HG02885 (cell line): ENCODE data around the gene TOX3.

Experiments used
- ATAC-seq: cut with Tn5 transposase; IDR thresholded peaks from one replicate; pipeline ENCODE4 v1.9.1; 2021; ENCODE audit warnings: mild to moderate bottlenecking; ENCODE audit not compliant: unreplicated experiment, poor library complexity

The TOX3 gene

DNA sequence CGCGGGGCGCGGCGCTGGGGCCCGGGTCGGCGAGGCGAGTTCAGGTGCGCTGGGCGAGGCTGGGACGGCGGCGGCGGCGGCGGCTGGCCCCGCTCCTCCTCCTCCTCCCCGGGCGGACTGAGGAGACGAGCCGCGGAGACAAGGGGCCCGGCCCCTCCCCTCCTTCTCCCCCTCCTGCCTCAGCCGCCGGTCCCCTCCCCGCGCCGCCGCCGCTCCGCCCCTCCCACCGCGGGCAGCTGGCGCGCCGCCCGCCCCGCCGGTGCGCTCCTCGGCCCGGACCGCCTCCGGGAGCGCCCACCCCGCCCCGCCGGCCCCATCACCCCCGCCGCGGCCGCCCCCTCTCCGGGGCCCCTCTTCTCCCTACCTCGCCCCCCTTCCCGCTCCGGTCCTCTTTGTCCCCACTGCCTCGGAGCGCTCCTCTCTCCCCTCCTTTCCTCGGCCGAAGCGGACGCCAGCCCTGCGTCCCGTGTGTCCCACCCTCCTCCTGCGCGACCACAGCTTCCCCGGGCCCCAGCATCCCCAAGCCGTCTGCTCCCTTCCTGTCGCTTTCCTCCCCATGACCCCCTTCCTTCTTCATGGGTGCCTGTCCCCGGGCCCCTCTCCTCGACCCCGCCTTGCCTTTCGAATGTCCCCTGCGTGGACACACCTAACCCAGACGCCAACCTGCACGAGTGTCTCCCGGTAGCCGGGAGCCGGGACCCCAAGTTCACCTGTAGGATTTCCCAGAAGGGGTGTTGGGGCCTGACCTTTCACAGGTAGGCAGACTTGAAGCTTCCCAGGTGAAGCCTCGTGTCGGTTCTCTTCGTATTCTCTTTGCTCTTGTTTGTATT is at the start of gene TOX3:
Gene TOX3 (minus strand): TSS at position 140 of the 830 bp plus-strand sequence. CDS start 420 bp downstream, outside the sequence.
- no peak for ATAC-seq

GRCh38 chr16:52592778-52593177 is 45.8 kb upstream of the TOX3 start:
- ATAC-seq = no peak

DNA sequence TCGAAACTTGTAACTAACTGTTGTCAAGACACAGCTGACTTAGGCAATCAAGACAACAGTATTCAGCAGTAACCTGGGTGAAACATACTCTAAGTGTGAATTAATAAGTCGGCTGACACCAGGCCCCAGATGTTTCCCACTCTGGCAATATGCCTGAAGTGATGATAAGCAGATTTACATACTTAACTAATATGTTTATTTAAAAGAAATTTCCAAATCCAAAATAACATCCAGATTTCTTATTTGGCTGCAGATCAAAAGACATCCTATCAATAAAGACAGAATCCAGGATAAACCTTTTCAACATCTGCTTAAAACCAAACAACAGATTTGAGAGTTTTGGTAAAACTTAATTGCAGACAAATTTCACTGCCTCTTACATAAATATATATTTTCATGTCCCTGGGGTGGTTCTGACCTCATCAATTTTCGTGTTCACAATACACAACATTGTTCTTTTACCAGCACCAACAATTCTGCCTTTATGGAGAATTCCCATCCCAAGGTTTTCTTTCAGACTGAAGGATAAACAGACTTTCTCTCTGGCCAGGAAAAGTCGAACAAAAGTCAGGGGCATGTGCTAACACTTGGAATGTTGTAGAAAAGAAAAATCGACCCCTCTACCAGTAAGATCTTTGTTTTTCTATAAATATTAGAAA is 45.1 kb upstream of the TOX3 start:
- no peak for ATAC-seq

DNA sequence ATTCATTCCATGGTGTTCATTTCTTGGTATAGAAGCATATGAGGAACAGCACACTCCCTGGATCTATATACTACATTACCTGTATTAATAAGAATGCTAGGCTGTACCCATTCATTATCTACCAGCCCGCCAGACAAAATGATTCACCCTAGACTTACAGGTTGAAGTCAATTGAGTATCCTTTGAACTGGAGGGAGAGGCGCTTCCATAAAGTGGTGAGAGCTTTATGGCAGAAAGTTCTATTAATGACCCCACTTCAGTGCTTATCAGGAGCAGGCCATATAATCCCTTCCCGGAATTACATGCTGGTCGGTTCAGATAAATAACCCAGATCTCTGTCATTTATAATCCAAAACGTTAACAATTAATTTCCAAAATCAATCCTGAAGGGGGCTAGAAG is 44.5 kb upstream of the TOX3 start:
- no peak for ATAC-seq

DNA sequence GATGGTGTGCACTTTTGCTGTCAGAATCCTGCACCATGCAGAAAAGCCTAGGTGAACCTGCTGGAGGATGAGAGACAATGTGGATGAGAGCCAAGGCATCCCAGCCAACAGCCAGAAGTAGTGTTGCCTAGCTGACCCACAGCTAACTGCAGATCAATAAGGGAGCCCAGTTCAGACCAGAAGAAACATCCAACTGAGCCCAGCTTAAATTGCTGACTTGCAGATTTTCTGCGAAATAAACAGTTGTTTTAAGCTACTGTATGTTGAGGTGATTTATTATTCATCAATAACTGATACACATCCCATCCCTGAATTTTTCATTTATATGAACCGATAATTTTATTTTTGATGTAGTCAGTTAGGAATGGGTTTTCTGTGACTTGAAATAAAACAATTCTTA is 39.2 kb upstream of the TOX3 start:
- no peak for ATAC-seq

DNA sequence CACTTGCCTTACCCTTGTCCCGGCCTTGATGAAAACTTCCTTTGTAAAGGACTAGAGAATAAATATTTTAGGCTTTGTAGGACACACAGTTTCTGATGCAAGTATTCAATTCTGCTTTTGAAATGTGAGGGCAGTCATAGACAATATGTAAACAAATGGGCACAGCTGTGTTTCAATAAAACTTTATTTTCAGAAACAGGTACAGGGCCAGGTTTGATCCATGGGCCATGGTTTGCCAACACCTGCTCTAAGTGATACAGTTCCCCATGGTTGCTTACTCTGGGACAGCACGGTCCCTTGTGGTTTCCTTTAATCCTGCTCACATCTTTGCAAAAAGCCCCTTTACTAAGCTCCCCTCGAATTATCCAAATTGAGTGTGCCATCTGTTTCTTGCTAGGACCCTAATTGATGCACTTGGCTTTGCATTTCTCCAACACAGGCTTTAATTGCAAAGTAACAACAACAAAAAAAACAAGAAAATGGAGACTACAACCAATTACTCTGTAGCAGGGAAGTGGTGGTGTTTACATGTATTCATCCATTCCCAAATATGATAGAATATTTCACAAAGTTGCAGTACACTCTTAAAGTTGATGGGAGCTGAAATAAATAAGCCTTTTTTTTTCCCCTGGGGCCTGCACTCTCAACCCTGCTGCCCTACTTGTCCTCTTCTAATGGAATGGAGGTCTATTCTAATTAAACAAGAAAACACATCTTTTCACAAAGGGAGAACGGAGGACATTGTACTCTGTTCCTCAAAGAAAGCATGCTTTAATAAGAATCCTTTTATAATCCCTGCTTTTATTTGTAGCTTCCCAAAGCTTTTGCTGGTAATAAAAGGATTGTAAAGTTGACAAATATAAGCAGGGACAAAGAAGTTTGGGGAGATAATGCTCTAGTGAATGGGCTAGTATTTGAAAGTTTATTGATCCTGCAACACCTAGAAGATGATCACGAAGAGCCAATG is 37.7 kb upstream of the TOX3 start:
- ATAC-seq = no peak

DNA sequence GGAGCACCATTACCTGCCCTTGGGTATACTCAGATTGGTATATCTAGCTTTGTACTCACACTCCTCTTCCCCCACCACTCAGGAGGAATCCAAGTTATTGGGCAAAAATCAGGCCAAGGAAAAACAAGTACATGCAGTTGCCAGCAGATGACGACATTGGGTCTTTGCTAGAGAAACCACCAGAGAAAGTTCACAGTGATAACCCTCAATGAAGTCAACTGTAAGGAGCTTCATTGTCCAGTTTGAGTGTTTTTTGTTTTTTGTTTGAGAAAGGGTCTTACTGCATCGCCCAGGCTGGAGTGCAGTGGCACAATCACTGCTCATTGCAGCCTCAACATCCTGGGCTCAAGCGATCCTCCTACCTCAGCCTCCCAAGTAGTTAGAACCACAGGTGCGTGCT is 34.6 kb upstream of the TOX3 start:
- ATAC-seq = no peak

- no peak for ATAC-seq
Measured at GRCh38 chr16:52580488-52580887, 33.5 kb upstream of the TOX3 start.

DNA sequence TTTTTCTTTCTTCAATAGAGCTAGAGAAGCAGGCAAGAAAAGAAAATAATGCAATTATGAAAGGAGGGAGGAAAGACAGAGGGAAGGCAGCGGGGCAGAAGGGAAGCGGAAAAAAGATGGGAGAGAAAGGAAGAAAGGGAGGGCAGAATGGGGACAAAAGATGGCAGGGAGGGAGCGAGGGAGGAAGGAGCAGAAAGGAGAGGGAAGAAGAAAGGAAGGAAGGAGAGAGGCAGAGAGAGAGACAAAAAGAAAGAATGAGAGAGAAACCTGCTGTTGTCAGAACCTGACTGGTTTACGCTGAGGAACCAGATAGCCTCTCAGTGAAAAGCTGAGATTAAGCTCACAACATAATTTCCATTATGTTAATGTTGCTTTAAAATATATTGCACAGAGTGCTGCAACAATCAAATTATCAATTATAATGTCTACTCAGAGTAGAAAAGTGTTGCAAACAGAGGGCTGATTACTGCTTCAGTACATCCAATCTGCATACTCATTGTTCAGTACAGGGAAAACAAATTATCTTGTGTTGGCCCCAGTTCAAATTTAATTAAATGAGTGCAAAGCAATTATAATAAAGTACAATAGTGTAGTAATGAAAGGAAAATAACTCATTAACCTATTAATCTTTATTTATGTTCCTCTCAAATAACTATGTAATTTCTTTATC is 32.0 kb upstream of the TOX3 start:
- no peak for ATAC-seq

GRCh38 chr16:52578007-52578828 is 31.3 kb upstream of the TOX3 start:
- no peak for ATAC-seq

GRCh38 chr16:52577130-52577706 is 30.3 kb upstream of the TOX3 start:
- no peak for ATAC-seq

DNA sequence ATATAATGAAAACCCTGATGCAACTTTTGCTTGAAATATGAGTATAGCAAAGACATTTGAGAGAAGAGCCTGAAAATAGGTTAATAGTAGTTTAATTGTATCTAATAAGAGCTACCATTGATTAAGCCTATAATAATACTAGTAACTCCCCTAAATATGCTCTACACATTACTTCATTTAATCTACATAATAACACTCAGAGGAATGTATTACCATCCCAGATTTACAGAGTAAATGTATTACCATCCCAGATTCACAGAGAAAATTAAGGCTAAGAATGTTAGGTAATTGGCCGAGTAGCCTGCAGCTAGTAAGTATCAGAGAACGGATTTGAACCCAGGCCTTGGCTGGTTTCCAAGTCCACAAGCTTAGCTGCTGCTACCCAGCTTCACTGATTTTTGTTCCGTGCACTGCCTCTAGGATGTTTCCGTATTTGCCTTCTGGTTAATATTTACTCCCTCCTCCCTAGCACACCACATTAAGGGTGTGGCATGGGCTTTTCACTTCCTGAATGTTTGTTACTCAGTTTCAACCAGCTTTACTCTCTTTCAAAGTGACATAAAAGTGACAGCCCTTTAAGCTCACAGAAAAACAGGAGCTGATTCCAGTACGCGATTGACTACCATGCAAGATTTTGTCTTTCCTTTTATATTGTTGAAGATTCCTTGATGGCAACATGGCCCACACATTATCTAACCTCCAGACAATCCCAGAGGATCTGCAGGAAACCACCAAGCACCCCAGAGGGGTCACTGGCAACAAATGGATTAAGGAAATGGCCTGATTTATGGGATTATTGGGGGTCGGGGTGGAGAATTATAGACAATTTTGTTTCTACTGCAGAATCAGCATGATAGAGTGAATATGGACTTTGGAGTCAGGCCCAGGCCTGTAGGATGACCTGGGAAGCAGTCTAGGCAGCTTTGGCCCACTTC is 26.7 kb upstream of the TOX3 start:
- ATAC-seq = no peak

DNA sequence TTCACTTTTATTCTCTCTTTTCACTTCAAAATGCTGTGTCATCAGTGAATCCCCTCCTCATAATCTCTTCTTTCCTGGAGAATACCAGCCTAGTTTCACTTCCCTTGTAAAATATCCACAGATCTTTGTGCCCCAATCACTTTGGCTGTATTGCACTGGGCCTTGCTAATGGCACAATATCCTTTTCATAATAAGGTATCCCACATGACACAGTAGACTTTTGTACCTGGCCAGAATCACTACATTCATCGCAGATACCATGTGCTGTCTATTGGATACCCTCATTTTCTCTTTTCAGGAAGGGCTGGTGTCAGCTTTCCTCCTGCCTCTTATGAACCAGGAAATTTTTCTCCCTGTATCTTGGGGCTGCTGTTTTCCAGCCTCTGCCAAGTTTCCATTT is 25.7 kb upstream of the TOX3 start:
- no peak for ATAC-seq

DNA sequence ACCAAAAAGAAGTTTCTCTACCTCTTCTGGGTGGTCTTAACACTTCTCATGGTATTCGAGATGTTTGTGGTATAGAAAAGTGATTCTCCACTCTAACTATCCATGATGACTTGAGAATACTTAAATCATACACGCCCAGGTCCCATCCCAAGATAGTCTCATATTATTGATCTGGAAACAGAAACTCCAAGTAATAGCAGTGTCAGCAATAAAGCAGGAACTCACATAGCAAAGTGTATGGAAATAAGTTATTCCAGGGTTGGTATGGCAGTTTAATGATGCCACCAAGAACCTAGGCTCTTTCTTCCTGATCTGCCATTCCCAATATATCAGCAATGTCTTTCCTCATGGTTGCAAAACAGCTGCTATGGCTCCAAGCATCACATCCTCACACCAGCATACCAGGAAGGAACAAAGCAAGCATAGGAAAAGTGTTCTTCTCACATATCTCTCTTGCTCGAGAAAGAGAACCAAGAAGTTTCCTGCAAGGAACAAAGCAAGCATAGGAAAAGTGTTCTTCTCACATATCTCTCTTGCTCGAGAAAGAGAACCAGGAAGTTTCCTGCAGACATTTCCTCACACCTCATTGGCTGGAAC is 23.6 kb upstream of the TOX3 start:
- no peak for ATAC-seq

DNA sequence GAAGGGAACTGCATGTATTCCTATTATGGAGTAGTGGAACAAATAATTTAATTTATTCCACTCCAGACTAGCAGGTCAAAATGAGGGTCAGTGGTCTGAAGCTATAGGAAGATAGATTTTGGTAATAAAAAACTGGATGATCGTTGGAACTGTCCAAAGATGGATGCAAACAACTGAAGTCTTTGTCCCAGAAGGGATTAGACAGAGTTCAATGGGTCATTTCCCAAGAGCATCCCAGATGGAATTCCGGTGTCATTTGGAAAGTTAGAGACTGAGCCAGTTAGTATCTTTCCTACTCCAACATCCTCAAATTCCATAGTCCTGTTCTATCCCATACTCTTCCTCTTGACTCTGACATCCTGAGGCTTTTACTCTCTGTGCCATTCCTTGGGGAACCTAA is 22.8 kb upstream of the TOX3 start:
- ATAC-seq = no peak

DNA sequence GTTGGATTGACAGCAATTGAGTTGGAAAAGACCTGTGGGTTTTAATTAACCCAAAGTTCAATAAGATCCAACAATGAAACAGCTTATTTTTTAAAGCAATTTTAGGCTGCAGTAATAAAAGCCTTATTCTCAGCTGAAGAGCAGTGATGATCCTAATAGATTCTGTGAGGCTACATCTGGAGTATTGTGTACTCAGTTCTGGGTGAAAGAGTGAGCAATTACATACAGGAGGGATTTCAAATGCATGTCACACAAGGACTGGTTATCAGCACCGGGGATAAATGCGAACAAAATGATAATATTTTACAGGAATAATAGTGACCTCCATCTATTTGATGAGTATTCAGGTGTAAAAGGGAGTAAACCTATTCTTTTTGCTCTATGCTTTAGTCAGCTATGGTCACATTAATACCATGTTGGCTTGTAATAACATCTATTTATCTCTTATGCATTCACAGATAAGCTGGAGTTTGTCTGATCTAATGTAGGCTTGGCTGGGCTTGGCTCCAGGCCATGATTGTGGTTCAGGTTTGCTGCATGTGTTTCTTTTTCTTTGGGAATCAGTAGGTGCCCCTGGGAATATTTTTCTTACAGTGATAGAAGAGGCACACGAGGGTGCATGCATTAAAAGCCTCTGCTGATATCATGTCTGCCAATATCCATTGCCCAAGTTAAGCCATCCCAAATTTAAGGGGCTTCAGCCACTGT is 22.2 kb upstream of the TOX3 start:
- no peak for ATAC-seq

- no peak for ATAC-seq
Measured at GRCh38 chr16:52568495-52568894, 21.6 kb upstream of the TOX3 start.
